Nephron (organoid): Measurements from ENCODE around the gene LLGL2.

ENCODE experiments used
- H3K27ac Mint-ChIP-seq, 3 experiments: 2 replicates each; pipeline ENCODE4 v1.8.0; 2020; ENCODE audit warnings: mixed read lengths in 3 of 3, mild to moderate bottlenecking in 2 of 3, moderate library complexity in 1 of 3
- H3K27me3 Mint-ChIP-seq: 2 replicates; pipeline ENCODE4 v1.8.0; 2021; ENCODE audit warnings: low read depth, mild to moderate bottlenecking, moderate library complexity, mixed read lengths
- H3K36me3 Mint-ChIP-seq: 2 replicates; pipeline ENCODE4 v1.8.0; 2020; ENCODE audit warnings: low read depth, mixed read lengths
- H3K4me1 Mint-ChIP-seq: 2 replicates; pipeline ENCODE4 v1.8.0; 2020; ENCODE audit warnings: mixed read lengths
- H3K4me3 Mint-ChIP-seq, 3 experiments: 2 replicates each; pipeline ENCODE4 v1.8.0; 2020; ENCODE audit warnings: mild to moderate bottlenecking in 3 of 3, mixed read lengths in 3 of 3, moderate library complexity in 2 of 3
- H3K9me3 Mint-ChIP-seq: 2 replicates; pipeline ENCODE4 v1.8.0; 2020; ENCODE audit warnings: mixed read lengths
- TF ChIP-seq, protein P1 (sequence below), 3 experiments: fragments of 200-600 bp; sonication (generic); IDR thresholded peaks; one replicate each; pipeline ENCODE4 v1.5.0; 2021; ENCODE audit warnings: antibody characterized with exemption in 3 of 3; ENCODE audit not compliant: unreplicated experiment in 3 of 3

The LLGL2 gene

DNA sequence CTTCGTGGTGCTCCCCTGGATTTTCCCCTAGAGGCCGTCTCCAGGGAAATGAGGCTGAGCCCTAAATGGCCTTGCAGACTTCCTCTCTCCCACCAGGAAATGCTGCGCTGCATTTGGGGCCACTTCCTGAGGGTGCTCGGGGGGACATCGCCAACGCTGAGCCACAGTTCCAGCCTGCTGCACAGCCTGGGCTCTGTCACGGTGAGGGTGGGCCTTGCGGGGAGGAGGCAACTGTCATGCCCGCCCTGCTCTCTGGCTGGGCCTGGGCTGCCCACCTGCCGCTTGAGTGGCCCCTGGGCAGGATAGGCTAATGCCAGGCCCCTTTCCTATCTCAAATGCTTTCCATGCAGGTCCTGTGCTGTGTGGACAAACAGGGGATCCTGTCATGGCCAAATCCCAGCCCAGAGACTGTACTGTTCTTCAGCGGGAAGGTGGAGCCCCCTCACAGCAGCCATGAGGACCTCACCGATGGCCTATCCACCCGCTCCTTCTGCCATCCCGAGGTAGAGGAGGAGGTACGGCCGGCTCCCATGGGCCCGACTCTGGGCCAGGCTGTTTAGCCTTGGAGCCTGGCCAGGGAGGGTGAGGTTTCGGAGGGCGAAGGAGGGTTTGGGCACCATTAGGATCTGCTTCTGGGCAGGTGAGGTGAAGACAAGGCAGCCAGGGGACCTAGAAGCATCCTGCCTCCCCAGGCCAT is 34.4 kb upstream of the LLGL2 start:
- Mint-ChIP-seq H3K27me3 (no peaks in the 10 kb centered on the region), H3K4me1 (peaks cover 7% of the 10 kb centered on the region), H3K36me3 (peaks cover 22% of the 10 kb centered on the region), H3K9me3 (no peaks in the 10 kb centered on the region), H3K27ac (no peak overlapping the region), H3K4me3 (no peak overlapping the region)
- TF ChIP-seq, protein P1, sequence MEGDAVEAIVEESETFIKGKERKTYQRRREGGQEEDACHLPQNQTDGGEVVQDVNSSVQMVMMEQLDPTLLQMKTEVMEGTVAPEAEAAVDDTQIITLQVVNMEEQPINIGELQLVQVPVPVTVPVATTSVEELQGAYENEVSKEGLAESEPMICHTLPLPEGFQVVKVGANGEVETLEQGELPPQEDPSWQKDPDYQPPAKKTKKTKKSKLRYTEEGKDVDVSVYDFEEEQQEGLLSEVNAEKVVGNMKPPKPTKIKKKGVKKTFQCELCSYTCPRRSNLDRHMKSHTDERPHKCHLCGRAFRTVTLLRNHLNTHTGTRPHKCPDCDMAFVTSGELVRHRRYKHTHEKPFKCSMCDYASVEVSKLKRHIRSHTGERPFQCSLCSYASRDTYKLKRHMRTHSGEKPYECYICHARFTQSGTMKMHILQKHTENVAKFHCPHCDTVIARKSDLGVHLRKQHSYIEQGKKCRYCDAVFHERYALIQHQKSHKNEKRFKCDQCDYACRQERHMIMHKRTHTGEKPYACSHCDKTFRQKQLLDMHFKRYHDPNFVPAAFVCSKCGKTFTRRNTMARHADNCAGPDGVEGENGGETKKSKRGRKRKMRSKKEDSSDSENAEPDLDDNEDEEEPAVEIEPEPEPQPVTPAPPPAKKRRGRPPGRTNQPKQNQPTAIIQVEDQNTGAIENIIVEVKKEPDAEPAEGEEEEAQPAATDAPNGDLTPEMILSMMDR (IDR thresholded peaks at IDR 0.05; ENCODE audit: unreplicated experiment in 3 of 3) = no peak

DNA sequence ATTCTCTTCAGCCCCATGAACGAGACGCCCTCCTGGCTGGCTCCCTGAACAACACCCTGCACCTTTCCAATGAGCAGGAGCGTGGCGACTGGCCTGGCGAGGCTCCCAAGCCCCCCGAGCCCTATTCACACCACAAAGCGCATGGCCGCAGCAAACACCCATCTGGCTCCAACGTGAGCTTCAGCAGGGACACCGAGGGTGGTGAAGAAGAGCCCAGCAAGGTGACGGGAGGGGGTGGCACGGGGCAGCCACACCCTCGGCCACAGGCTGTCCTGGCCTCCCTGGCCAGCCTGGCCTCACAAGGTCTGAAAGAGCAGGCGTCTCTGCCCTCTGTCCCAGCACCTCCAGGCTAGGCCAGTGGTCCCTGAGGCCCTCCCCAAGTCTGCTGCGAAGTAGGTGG is 33.8 kb upstream of the LLGL2 start:
- no peak overlapping the region for H3K27ac Mint-ChIP-seq
- H3K9me3 Mint-ChIP-seq = no peaks in the 10 kb centered on the region
- H3K36me3 Mint-ChIP-seq = peaks cover 22% of the 10 kb centered on the region
- TF ChIP-seq, protein P1 (IDR thresholded peaks at IDR 0.05; ENCODE audit: unreplicated experiment in 3 of 3) = no peak
- H3K27me3 Mint-ChIP-seq = no peaks in the 10 kb centered on the region
- peaks cover 7% of the 10 kb centered on the region for H3K4me1 Mint-ChIP-seq
- H3K4me3 Mint-ChIP-seq = no peak overlapping the region

DNA sequence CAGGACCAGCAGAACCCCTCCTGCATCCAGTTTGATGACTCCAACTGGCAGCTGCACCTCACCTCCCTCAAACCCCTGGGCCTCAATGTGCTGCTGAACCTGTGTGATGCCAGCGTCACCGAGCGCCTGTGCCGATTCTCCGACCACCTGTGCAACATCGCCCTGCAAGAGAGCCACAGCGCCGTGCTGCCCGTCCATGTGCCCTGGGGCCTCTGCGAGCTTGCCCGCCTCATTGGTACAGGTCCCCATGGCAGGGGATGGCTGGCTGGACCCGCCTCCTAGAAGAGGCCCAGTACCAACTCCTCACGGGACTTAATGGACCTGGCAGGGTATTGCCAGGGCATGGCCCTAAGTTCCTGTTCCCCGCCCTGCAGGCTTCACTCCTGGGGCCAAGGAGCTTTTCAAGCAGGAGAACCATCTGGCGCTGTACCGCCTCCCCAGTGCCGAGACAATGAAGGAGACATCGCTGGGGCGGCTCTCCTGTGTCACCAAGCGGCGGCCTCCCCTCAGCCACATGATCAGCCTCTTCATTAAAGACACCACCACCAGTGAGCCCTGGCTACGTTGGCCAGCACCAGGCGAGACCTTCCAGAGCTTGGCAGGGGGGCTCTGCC is 32.8 kb upstream of the LLGL2 start:
- H3K27me3 Mint-ChIP-seq = no peaks in the 10 kb centered on the region
- H3K36me3 Mint-ChIP-seq = peaks cover 18% of the 10 kb centered on the region
- H3K4me1 Mint-ChIP-seq = peaks cover under 1% of the 10 kb centered on the region
- no peak overlapping the region for H3K4me3 Mint-ChIP-seq
- no peaks in the 10 kb centered on the region for H3K9me3 Mint-ChIP-seq
- TF ChIP-seq, protein P1 (IDR thresholded peaks at IDR 0.05; ENCODE audit: unreplicated experiment in 3 of 3) = no peak
- H3K27ac Mint-ChIP-seq = no peak overlapping the region

DNA sequence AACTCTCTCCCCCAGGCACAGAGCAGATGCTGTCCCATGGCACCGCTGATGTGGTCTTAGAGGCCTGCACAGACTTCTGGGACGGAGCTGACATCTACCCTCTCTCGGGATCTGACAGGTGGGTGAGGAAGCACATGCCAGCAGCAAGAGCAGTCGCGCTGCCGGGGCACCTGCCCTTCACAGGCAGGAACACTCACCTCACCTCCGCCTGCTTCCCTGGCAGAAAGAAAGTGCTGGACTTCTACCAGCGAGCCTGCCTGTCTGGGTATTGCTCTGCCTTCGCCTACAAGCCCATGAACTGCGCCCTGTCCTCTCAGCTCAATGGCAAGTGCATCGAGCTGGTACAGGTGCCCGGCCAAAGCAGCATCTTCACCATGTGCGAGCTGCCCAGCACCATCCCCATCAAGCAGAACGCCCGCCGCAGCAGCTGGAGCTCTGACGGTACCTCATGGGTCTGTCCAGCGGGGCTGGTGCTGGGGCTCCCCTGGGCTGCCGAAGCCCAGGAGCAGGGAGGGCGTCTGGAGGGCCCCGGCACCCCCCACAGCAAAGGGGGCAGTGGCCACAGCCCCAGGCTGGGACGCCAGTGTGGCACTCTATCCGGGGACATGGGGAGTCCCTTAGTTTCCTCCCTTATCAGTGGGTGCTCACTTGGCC is 31.9 kb upstream of the LLGL2 start:
- Mint-ChIP-seq H3K4me3 (no peak overlapping the region), H3K36me3 (peaks cover 19% of the 10 kb centered on the region), H3K9me3 (no peaks in the 10 kb centered on the region), H3K27ac (no peak overlapping the region), H3K4me1 (no peaks in the 10 kb centered on the region), H3K27me3 (no peaks in the 10 kb centered on the region)
- TF ChIP-seq, protein P1 (IDR thresholded peaks at IDR 0.05; ENCODE audit: unreplicated experiment in 3 of 3) = no peak

DNA sequence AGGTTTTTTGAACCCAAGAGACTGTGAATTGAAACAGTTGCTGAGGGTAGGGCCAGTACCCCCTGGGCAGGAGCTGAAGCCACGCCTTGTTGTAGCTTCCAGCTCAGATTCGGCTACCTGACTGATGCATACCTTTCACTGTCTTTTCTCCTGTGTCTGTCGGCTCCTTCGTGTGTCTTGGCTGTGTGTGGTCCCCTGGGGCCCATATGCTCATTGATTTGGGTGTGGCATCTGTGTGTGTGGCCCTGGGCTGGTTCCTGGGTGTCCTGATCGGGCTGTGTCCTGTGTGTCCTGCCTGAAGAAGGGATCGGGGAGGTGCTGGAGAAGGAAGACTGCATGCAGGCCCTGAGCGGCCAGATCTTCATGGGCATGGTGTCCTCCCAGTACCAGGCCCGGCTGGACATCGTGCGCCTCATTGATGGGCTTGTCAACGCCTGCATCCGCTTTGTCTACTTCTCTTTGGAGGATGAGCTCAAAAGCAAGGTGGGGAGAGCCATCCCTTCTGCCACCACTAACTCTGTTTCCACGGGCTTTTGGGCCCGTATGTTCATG is 31.1 kb upstream of the LLGL2 start:
- no peak overlapping the region for H3K27ac Mint-ChIP-seq
- peaks cover 19% of the 10 kb centered on the region for H3K36me3 Mint-ChIP-seq
- no peaks in the 10 kb centered on the region for H3K9me3 Mint-ChIP-seq
- no peaks in the 10 kb centered on the region for H3K27me3 Mint-ChIP-seq
- peaks cover 4% of the 10 kb centered on the region for H3K4me1 Mint-ChIP-seq
- TF ChIP-seq, protein P1 (IDR thresholded peaks at IDR 0.05; ENCODE audit: unreplicated experiment in 3 of 3) = no peak
- no peak overlapping the region for H3K4me3 Mint-ChIP-seq
